ENCODE data around the gene USP24. TPM values are rescaled to one million over a fixed set of nuclear protein-coding genes. Genes with fewer than 3 reads are reported as not detected.

The USP24 gene
- polyA plus RNA-seq, 1 of the 3 experiments (the other 2 are of a cell fraction): 8.1 TPM

DNA sequence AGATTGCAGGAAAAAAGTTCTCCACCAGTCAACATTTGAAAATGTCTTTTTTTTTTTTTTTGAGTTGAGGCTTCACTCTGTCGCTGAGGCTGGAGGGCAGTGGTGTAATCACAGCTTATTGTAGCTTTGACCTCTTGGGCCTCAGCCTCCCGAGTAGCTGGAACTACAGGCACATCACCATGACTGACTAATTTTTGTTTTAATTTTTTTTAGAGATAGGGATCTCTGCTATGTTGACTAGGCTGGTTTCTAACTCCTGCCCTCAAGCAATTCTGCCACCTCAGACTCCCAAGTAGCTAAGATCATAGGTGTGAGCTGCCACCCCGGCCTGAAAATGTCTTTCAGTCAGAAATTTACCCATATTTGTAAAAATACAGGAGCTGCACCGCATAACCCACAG, 30.6 kb upstream of the USP24 start:
- TF ChIP-seq EP300 (IDR thresholded peaks at IDR 0.05; ENCODE audit: borderline replicate concordance in 1 of 2, low read depth in 1 of 2, low read length in 1 of 2) (no peak), RAD21 (IDR thresholded peaks at IDR 0.05; ENCODE audit: low read length) (no peak)
- TF ChIP-seq, protein P1, sequence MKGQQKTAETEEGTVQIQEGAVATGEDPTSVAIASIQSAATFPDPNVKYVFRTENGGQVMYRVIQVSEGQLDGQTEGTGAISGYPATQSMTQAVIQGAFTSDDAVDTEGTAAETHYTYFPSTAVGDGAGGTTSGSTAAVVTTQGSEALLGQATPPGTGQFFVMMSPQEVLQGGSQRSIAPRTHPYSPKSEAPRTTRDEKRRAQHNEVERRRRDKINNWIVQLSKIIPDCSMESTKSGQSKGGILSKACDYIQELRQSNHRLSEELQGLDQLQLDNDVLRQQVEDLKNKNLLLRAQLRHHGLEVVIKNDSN (IDR thresholded peaks at IDR 0.05; ENCODE audit: borderline replicate concordance, low read depth): no peak
- TF ChIP-seq, protein P2, sequence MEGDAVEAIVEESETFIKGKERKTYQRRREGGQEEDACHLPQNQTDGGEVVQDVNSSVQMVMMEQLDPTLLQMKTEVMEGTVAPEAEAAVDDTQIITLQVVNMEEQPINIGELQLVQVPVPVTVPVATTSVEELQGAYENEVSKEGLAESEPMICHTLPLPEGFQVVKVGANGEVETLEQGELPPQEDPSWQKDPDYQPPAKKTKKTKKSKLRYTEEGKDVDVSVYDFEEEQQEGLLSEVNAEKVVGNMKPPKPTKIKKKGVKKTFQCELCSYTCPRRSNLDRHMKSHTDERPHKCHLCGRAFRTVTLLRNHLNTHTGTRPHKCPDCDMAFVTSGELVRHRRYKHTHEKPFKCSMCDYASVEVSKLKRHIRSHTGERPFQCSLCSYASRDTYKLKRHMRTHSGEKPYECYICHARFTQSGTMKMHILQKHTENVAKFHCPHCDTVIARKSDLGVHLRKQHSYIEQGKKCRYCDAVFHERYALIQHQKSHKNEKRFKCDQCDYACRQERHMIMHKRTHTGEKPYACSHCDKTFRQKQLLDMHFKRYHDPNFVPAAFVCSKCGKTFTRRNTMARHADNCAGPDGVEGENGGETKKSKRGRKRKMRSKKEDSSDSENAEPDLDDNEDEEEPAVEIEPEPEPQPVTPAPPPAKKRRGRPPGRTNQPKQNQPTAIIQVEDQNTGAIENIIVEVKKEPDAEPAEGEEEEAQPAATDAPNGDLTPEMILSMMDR (IDR thresholded peaks at IDR 0.05): no peak
- no peaks in the 10 kb centered on the region for H3K9me2 ChIP-seq
- DNase-seq: no peak
- H3K9ac ChIP-seq: no peak overlapping the region
- H3K4me2 ChIP-seq: no peak overlapping the region
- H3K9me3 ChIP-seq: no peaks in the 10 kb centered on the region
- WGBS (ENCODE audit: low lambda C conversion rate): 71% methylated on average over 4 of the region's 4 CpGs
- ChIA-PET CTCF (interaction anchor here (0.7 to 1.3 kb wide), 3 partner anchors 10 to 295 kb away, joined by 3 to 5 read pairs (median 3); no protein-coding TSS in a partner anchor), POLR2A (interaction anchor here (0.6 kb wide), 1 partner anchor 1326 kb away, joined by 4 read pairs; no protein-coding TSS in a partner anchor)
- no peaks in the 10 kb centered on the region for H3K36me3 ChIP-seq (replicated peaks in 1 of 2; ENCODE audit: control insufficient read depth in 1 of 2, insufficient read depth in 2 of 2, low read length in 1 of 2)
- no peaks in the 10 kb centered on the region; a peak in 1 of 4 replicates for H3K4me1 ChIP-seq (ENCODE audit: control insufficient read depth in 1 of 2, insufficient read depth in 2 of 2, low read depth in 1 of 2, low read length in 1 of 2)
- H3K79me2 ChIP-seq (ENCODE audit: insufficient read depth): no peaks in the 10 kb centered on the region
- no peaks in the 10 kb centered on the region for H3K27me3 ChIP-seq (ENCODE audit: insufficient read depth)
- H3K4me3 ChIP-seq (ENCODE audit: low read depth in 2 of 2, low read length in 1 of 2): no peak overlapping the region
- no peak overlapping the region for H3K27ac ChIP-seq (ENCODE audit: low read depth in 2 of 2, low read length in 1 of 2)
- no peaks in the 10 kb centered on the region for H4K20me1 ChIP-seq (ENCODE audit: insufficient read depth)
- H2AFZ ChIP-seq (ENCODE audit: low read depth): no peak overlapping the region
- no peaks in the 10 kb centered on the region for H3F3A ChIP-seq (replicated peaks; ENCODE audit: insufficient read depth)

DNA sequence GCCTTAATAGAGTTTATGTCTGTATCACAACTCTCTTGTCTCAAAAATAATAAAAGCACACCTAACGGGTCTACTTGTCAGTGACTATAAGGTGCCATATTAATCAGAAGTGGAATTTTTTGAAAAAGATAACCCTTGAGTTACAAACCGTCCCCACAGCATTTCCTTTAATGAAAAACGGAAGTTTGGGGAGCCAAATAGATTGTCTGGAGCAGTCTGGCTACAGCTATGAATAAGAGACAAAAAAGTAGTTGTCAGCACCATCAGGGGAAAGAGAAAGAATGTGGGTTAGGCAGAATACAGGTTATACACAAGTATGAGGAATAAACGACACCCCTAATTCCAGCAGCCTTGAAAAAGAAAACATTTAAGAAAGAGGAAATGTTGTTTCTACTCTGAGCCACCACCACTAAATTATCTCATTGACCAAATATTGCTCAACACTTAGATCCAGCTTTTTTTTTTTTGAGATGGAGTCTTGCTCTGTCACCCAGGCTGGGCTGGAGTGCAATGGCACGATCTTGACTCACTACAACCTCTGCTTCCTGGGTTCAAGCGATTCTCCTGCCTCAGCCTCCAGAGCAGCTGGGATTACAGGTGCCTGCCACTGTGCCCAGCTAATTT, 29.4 kb upstream of the USP24 start:
- no peak overlapping the region for H3K4me2 ChIP-seq
- no peak overlapping the region for H3K4me3 ChIP-seq (ENCODE audit: low read depth in 2 of 2, low read length in 1 of 2)
- H3F3A ChIP-seq (replicated peaks; ENCODE audit: insufficient read depth): no peaks in the 10 kb centered on the region
- H3K9me3 ChIP-seq: no peaks in the 10 kb centered on the region
- no peak overlapping the region for H2AFZ ChIP-seq (ENCODE audit: low read depth)
- CTCF ChIA-PET: no interaction called here
- TF ChIP-seq, protein P3, sequence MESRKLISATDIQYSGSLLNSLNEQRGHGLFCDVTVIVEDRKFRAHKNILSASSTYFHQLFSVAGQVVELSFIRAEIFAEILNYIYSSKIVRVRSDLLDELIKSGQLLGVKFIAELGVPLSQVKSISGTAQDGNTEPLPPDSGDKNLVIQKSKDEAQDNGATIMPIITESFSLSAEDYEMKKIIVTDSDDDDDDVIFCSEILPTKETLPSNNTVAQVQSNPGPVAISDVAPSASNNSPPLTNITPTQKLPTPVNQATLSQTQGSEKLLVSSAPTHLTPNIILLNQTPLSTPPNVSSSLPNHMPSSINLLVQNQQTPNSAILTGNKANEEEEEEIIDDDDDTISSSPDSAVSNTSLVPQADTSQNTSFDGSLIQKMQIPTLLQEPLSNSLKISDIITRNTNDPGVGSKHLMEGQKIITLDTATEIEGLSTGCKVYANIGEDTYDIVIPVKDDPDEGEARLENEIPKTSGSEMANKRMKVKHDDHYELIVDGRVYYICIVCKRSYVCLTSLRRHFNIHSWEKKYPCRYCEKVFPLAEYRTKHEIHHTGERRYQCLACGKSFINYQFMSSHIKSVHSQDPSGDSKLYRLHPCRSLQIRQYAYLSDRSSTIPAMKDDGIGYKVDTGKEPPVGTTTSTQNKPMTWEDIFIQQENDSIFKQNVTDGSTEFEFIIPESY (IDR thresholded peaks at IDR 0.05; ENCODE audit: borderline replicate concordance, low read depth): no peak
- TF ChIP-seq, protein P4, sequence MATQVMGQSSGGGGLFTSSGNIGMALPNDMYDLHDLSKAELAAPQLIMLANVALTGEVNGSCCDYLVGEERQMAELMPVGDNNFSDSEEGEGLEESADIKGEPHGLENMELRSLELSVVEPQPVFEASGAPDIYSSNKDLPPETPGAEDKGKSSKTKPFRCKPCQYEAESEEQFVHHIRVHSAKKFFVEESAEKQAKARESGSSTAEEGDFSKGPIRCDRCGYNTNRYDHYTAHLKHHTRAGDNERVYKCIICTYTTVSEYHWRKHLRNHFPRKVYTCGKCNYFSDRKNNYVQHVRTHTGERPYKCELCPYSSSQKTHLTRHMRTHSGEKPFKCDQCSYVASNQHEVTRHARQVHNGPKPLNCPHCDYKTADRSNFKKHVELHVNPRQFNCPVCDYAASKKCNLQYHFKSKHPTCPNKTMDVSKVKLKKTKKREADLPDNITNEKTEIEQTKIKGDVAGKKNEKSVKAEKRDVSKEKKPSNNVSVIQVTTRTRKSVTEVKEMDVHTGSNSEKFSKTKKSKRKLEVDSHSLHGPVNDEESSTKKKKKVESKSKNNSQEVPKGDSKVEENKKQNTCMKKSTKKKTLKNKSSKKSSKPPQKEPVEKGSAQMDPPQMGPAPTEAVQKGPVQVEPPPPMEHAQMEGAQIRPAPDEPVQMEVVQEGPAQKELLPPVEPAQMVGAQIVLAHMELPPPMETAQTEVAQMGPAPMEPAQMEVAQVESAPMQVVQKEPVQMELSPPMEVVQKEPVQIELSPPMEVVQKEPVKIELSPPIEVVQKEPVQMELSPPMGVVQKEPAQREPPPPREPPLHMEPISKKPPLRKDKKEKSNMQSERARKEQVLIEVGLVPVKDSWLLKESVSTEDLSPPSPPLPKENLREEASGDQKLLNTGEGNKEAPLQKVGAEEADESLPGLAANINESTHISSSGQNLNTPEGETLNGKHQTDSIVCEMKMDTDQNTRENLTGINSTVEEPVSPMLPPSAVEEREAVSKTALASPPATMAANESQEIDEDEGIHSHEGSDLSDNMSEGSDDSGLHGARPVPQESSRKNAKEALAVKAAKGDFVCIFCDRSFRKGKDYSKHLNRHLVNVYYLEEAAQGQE (IDR thresholded peaks at IDR 0.05; ENCODE audit: low read depth, low read length): no peak
- TF ChIP-seq, protein P5, sequence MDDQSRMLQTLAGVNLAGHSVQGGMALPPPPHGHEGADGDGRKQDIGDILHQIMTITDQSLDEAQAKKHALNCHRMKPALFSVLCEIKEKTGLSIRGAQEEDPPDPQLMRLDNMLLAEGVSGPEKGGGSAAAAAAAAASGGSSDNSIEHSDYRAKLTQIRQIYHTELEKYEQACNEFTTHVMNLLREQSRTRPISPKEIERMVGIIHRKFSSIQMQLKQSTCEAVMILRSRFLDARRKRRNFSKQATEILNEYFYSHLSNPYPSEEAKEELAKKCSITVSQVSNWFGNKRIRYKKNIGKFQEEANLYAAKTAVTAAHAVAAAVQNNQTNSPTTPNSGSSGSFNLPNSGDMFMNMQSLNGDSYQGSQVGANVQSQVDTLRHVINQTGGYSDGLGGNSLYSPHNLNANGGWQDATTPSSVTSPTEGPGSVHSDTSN (IDR thresholded peaks at IDR 0.05): no peak
- TF ChIP-seq JUND (IDR thresholded peaks at IDR 0.05) (no peak), TCF12 (IDR thresholded peaks at IDR 0.05) (no peak), TEAD4 (IDR thresholded peaks at IDR 0.05; ENCODE audit: borderline replicate concordance, insufficient read depth) (no peak)
- no peaks in the 10 kb centered on the region for H3K36me3 ChIP-seq (replicated peaks in 1 of 2; ENCODE audit: control insufficient read depth in 1 of 2, insufficient read depth in 2 of 2, low read length in 1 of 2)
- H3K9ac ChIP-seq: no peak overlapping the region
- no peaks in the 10 kb centered on the region for H4K20me1 ChIP-seq (ENCODE audit: insufficient read depth)
- no peak overlapping the region for H3K27ac ChIP-seq (ENCODE audit: low read depth in 2 of 2, low read length in 1 of 2)
- H3K4me1 ChIP-seq (ENCODE audit: control insufficient read depth in 1 of 2, insufficient read depth in 2 of 2, low read depth in 1 of 2, low read length in 1 of 2): no peaks in the 10 kb centered on the region
- no peak for DNase-seq
- no peaks in the 10 kb centered on the region for H3K27me3 ChIP-seq (ENCODE audit: insufficient read depth)
- WGBS (ENCODE audit: low lambda C conversion rate): 75% methylated on average over 6 of the region's 6 CpGs
- H3K9me2 ChIP-seq: no peaks in the 10 kb centered on the region
- POLR2A ChIA-PET: no interaction called here
- no peaks in the 10 kb centered on the region for H3K79me2 ChIP-seq (ENCODE audit: insufficient read depth)
